Osteoblast (primary cell): ENCODE measurements around the gene SLC19A1. TPM values are rescaled to one million over a fixed set of nuclear protein-coding genes. Genes with fewer than 3 reads are reported as not detected.
A peak's percentile ranks its signal among the peaks of the same experiment; 100 is the strongest.

Experiments used
- DNase-seq: peaks from one replicate; pipeline ENCODE4 v3.0.0; 2011; ENCODE audit warnings: low spot score, mixed read lengths; ENCODE audit not compliant: insufficient read length; ENCODE audit errors: missing footprints
- H2AFZ ChIP-seq: 2 replicates; pipeline ENCODE4 v1.6.0; 2011; ENCODE audit warnings: mild to moderate bottlenecking, low read length
- H3K27ac ChIP-seq: 2 replicates; pipeline ENCODE4 v1.5.1; 2011; ENCODE audit warnings: mild to moderate bottlenecking, low read depth, low read length, moderate library complexity
- H3K27me3 ChIP-seq: 2 replicates; pipeline ENCODE4 v1.6.0; 2012; ENCODE audit warnings: mild to moderate bottlenecking, control low read depth, inconsistent platforms, low read length, moderate library complexity; ENCODE audit not compliant: insufficient read depth
- H3K36me3 ChIP-seq: 2 replicates; pipeline ENCODE4 v1.5.1; 2011; ENCODE audit warnings: mild to moderate bottlenecking, low read length, control low read depth, moderate library complexity; ENCODE audit not compliant: insufficient read depth
- H3K4me1 ChIP-seq: 2 replicates; pipeline ENCODE4 v1.5.1; 2011; ENCODE audit warnings: mild to moderate bottlenecking, low read length, control low read depth, moderate library complexity; ENCODE audit not compliant: insufficient read depth
- H3K4me2 ChIP-seq: 2 replicates; pipeline ENCODE4 v1.6.0; 2011; ENCODE audit warnings: mild to moderate bottlenecking, low read length; ENCODE audit not compliant: insufficient read depth
- H3K4me3 ChIP-seq: fragments of 200-600 bp; sonication (generic); 3 replicates; pipeline ENCODE4 v1.5.1; 2012; ENCODE audit warnings: mild to moderate bottlenecking, low read length, inconsistent platforms; ENCODE audit not compliant: insufficient read depth
- H3K79me2 ChIP-seq: 2 replicates; pipeline ENCODE4 v1.6.0; 2012; ENCODE audit warnings: mild to moderate bottlenecking, low read length, control low read depth, inconsistent platforms; ENCODE audit not compliant: insufficient read depth
- H3K9me3 ChIP-seq: 2 replicates; pipeline ENCODE4 v1.5.1; 2011; ENCODE audit warnings: low read depth, low read length, control low read depth
- H4K20me1 ChIP-seq: 2 replicates; pipeline ENCODE4 v1.6.0; 2012; ENCODE audit warnings: mild to moderate bottlenecking, low read length, control low read depth; ENCODE audit not compliant: insufficient read depth
- CTCF ChIP-seq: IDR thresholded peaks from 2 replicates; pipeline ENCODE4 v1.5.1; 2011; ENCODE audit warnings: mild to moderate bottlenecking, low read depth, low read length, moderate library complexity; ENCODE audit errors: extremely low read depth
- total RNA-seq: library from RNA; depleted of rRNA; stranded (reverse); fragments of >200 nt; gene quantifications from 2 replicates; pipeline ENCODE4 v1.2.3, GENCODE V29; 2012

SLC19A1 gene
- total RNA-seq, 1 donor, result 2.9 TPM

GRCh38 chr21:45468051-45468970 lies 73.9 kb downstream of the SLC19A1 start:
- Histone ChIP-seq H3K4me2 (no peak overlapping the region), H3K4me1 (peaks cover 23% of the 10 kb centered on the region), H4K20me1 (no peaks in the 10 kb centered on the region), H2AFZ (no peak overlapping the region), H3K36me3 (no peaks in the 10 kb centered on the region), H3K9me3 (no peaks in the 10 kb centered on the region), H3K4me3 (no peak overlapping the region), H3K27ac (no peak overlapping the region), H3K27me3 (peaks cover 4% of the 10 kb centered on the region), H3K79me2 (no peaks in the 10 kb centered on the region)
- TF ChIP-seq CTCF, result no peak
- peak; percentile 55 for DNase-seq

- H3K27ac ChIP-seq, result no peak overlapping the region
- no peaks in the 10 kb centered on the region for H3K36me3 ChIP-seq
- TF ChIP-seq CTCF, result no peak
- H3K4me2 ChIP-seq, result no peak overlapping the region
- peak; percentile 81 for DNase-seq
- no peaks in the 10 kb centered on the region for H3K79me2 ChIP-seq
- peaks cover 23% of the 10 kb centered on the region for H3K4me1 ChIP-seq
- H2AFZ ChIP-seq, result no peak overlapping the region
- H4K20me1 ChIP-seq, result no peaks in the 10 kb centered on the region
- H3K4me3 ChIP-seq, result no peak overlapping the region
- H3K27me3 ChIP-seq, result peaks cover 4% of the 10 kb centered on the region
- no peaks in the 10 kb centered on the region for H3K9me3 ChIP-seq
Observed at GRCh38 chr21:45467221-45467779, 74.9 kb downstream of the SLC19A1 start.

- H4K20me1 ChIP-seq, result no peaks in the 10 kb centered on the region
- peaks cover 20% of the 10 kb centered on the region for H3K4me1 ChIP-seq
- no peak overlapping the region for H3K4me2 ChIP-seq
- H3K4me3 ChIP-seq, result no peak overlapping the region
- no peaks in the 10 kb centered on the region for H3K36me3 ChIP-seq
- peak; percentile 56 for DNase-seq
- H3K27me3 ChIP-seq, result peaks cover 4% of the 10 kb centered on the region
- no peak overlapping the region for H2AFZ ChIP-seq
- no peaks in the 10 kb centered on the region for H3K79me2 ChIP-seq
- H3K9me3 ChIP-seq, result no peaks in the 10 kb centered on the region
- no peak overlapping the region for H3K27ac ChIP-seq
- no peak for TF ChIP-seq CTCF
Observed at GRCh38 chr21:45466330-45467220, 75.7 kb downstream of the SLC19A1 start.
